Measurements from ENCODE around the gene METTL27.

Gene METTL27

GRCh38 chr7:73831834-73832651 lies 10.3 kb downstream of the METTL27 start:
- TF ChIP-seq TAF1 (IDR thresholded peaks at IDR 0.05; ENCODE audit: borderline replicate concordance, insufficient read depth, low read length) (no peak), FOXP2 (optimal IDR thresholded peaks at IDR 0.05; ENCODE audit: borderline replicate concordance, extremely low read depth, extremely low read length, insufficient read depth) (no peak), SIN3A (IDR thresholded peaks at IDR 0.05; ENCODE audit: borderline replicate concordance, insufficient read depth, low read length) (no peak), REST (IDR thresholded peaks at IDR 0.05; ENCODE audit: insufficient read depth in 1 of 2, low read depth in 2 of 2, low read length in 2 of 2) (no peak), POLR2AphosphoS5 (IDR thresholded peaks at IDR 0.05; ENCODE audit: low read depth, low read length) (no peak)

- TF ChIP-seq POLR2AphosphoS5 (IDR thresholded peaks at IDR 0.05; ENCODE audit: low read depth, low read length) (no peak), REST (IDR thresholded peaks at IDR 0.05; ENCODE audit: insufficient read depth in 1 of 2, low read depth in 2 of 2, low read length in 2 of 2) (no peak), SIN3A (IDR thresholded peaks at IDR 0.05; ENCODE audit: borderline replicate concordance, insufficient read depth, low read length) (no peak), TAF1 (IDR thresholded peaks at IDR 0.05; ENCODE audit: borderline replicate concordance, insufficient read depth, low read length) (no peak), FOXP2 (optimal IDR thresholded peaks at IDR 0.05; ENCODE audit: borderline replicate concordance, extremely low read depth, extremely low read length, insufficient read depth) (no peak)
Observed at GRCh38 chr7:73831584-73831833, 10.8 kb downstream of the METTL27 start.

GRCh38 chr7:73830681-73831583 lies 11.4 kb downstream of the METTL27 start, which contains the start of gene CLDN4:
CLDN4 (plus strand) TSS chr7:73830996; CDS start chr7:73831202, 206 bp downstream.
- no peak for TF ChIP-seq SIN3A (IDR thresholded peaks at IDR 0.05; ENCODE audit: borderline replicate concordance, insufficient read depth, low read length)
- TF ChIP-seq REST (IDR thresholded peaks at IDR 0.05; ENCODE audit: insufficient read depth in 1 of 2, low read depth in 2 of 2, low read length in 2 of 2) = no peak
- no peak for TF ChIP-seq FOXP2 (optimal IDR thresholded peaks at IDR 0.05; ENCODE audit: borderline replicate concordance, extremely low read depth, extremely low read length, insufficient read depth)
- no peak for TF ChIP-seq POLR2AphosphoS5 (IDR thresholded peaks at IDR 0.05; ENCODE audit: low read depth, low read length)
- no peak for TF ChIP-seq TAF1 (IDR thresholded peaks at IDR 0.05; ENCODE audit: borderline replicate concordance, insufficient read depth, low read length)

GRCh38 chr7:73829921-73830680 lies 12.2 kb downstream of the METTL27 start:
- TF ChIP-seq REST (IDR thresholded peaks at IDR 0.05; ENCODE audit: insufficient read depth in 1 of 2, low read depth in 2 of 2, low read length in 2 of 2) (no peak), FOXP2 (optimal IDR thresholded peaks at IDR 0.05; ENCODE audit: borderline replicate concordance, extremely low read depth, extremely low read length, insufficient read depth) (no peak), POLR2AphosphoS5 (IDR thresholded peaks at IDR 0.05; ENCODE audit: low read depth, low read length) (no peak), TAF1 (IDR thresholded peaks at IDR 0.05; ENCODE audit: borderline replicate concordance, insufficient read depth, low read length) (no peak), SIN3A (IDR thresholded peaks at IDR 0.05; ENCODE audit: borderline replicate concordance, insufficient read depth, low read length) (no peak)
